Measurements from ENCODE around the gene NRAP.
A peak's percentile ranks its signal among the peaks of the same experiment; 100 is the strongest.

NRAP gene

GRCh38 chr10:113681533-113682470 is 18.0 kb upstream of the NRAP start:
- 92 to 94% methylated on average over 4 to 5 of the region's 5 CpGs for WGBS, 2 experiments (ENCODE audit: insufficient coverage in 2 of 2)
- peaks cover 6% of the 10 kb centered on the region for H3K4me1 ChIP-seq (ENCODE audit: control insufficient read depth, insufficient read depth, low read length, poor library complexity, severe bottlenecking)
- no peak overlapping the region for H3K4me3 ChIP-seq (ENCODE audit: extremely low read depth, insufficient read depth, low read length, poor library complexity, severe bottlenecking)
- peaks cover 11% of the 10 kb centered on the region for H3K9me3 ChIP-seq (ENCODE audit: control insufficient read depth, low read length)
- H3K36me3 ChIP-seq (ENCODE audit: control insufficient read depth, insufficient read depth, low read length) = no peaks in the 10 kb centered on the region
- H3K27ac ChIP-seq (ENCODE audit: low read depth, low read length, severe bottlenecking) = no peak overlapping the region

- Histone ChIP-seq H3K4me1 (ENCODE audit: control insufficient read depth, insufficient read depth, low read length, poor library complexity, severe bottlenecking) (peaks cover 6% of the 10 kb centered on the region), H3K36me3 (ENCODE audit: control insufficient read depth, insufficient read depth, low read length) (no peaks in the 10 kb centered on the region), H3K9me3 (ENCODE audit: control insufficient read depth, low read length) (peaks cover 3% of the 10 kb centered on the region), H3K27ac (ENCODE audit: low read depth, low read length, severe bottlenecking) (peak overlapping the region; percentile 71), H3K4me3 (ENCODE audit: extremely low read depth, insufficient read depth, low read length, poor library complexity, severe bottlenecking) (peak overlapping the region; percentile 87)
- 8 to 17% methylated on average over 20 to 26 of the region's 28 CpGs for WGBS, 2 experiments (ENCODE audit: insufficient coverage in 2 of 2)
Measured at GRCh38 chr10:113680190-113681111, 16.6 kb upstream of the NRAP start.

- WGBS, 2 experiments (ENCODE audit: insufficient coverage in 2 of 2) = 0% methylated on average over 48 to 59 of the region's 68 CpGs
- Histone ChIP-seq H3K27ac (ENCODE audit: low read depth, low read length, severe bottlenecking) (peak within 1 kb of the TSS; percentile 71), H3K36me3 (ENCODE audit: control insufficient read depth, insufficient read depth, low read length) (no peaks in the 10 kb centered on the region), H3K4me3 (ENCODE audit: extremely low read depth, insufficient read depth, low read length, poor library complexity, severe bottlenecking) (peak within 1 kb of the TSS; percentile 87), H3K4me1 (ENCODE audit: control insufficient read depth, insufficient read depth, low read length, poor library complexity, severe bottlenecking) (peaks cover 6% of the 10 kb centered on the region), H3K9me3 (ENCODE audit: control insufficient read depth, low read length) (peaks cover 3% of the 10 kb centered on the region)
Measured at GRCh38 chr10:113679463-113680189, 15.8 kb upstream of the NRAP start, which contains the start of gene CASP7. TSS of gene CASP7 (plus strand) at chr10:113679912. CDS start at chr10:113697494, 17,582 bp downstream.

DNA sequence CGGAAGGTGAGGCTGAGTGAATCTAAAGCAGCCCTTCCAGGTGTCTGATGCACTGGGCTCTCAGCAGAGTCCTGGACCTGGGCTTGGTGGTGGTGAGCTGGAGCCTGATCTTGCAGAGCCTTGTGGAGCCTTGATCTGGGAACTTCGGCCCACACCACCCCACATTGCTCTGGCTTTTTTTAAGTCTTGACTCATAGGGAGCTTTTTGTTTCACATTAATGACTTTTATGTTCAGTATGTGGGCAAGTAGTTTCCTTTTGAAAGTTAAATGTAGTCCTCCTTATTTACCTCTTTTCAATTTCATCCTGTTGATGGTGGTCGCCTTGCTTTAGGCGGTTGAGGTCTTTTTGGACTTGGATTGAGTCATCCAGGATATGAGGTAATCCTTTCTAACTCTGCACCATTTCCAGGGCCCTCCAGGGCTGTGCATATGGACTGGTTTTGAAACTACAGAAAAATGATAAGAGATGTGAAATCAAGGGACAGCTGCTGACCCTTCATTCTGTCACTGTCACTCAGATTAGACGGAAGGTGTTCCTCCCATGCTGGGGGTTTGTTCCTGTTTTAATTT is 2.9 kb upstream of the NRAP start:
- Histone ChIP-seq H3K4me1 (ENCODE audit: control insufficient read depth, insufficient read depth, low read length, poor library complexity, severe bottlenecking) (peaks cover 20% of the 10 kb centered on the region), H3K9me3 (ENCODE audit: control insufficient read depth, low read length) (no peaks in the 10 kb centered on the region), H3K4me3 (ENCODE audit: extremely low read depth, insufficient read depth, low read length, poor library complexity, severe bottlenecking) (no peak overlapping the region), H3K27ac (ENCODE audit: low read depth, low read length, severe bottlenecking) (peak overlapping the region; percentile 64), H3K36me3 (ENCODE audit: control insufficient read depth, insufficient read depth, low read length) (no peaks in the 10 kb centered on the region)
- WGBS, 2 experiments (ENCODE audit: insufficient coverage in 2 of 2) = 40 to 86% methylated on average over 1 of the region's 5 CpGs

- no peaks in the 10 kb centered on the region for H3K9me3 ChIP-seq (ENCODE audit: control insufficient read depth, low read length)
- peaks cover 20% of the 10 kb centered on the region for H3K4me1 ChIP-seq (ENCODE audit: control insufficient read depth, insufficient read depth, low read length, poor library complexity, severe bottlenecking)
- 82 to 83% methylated on average over 6 of the region's 6 CpGs for WGBS, 2 experiments (ENCODE audit: insufficient coverage in 2 of 2)
- no peaks in the 10 kb centered on the region for H3K36me3 ChIP-seq (ENCODE audit: control insufficient read depth, insufficient read depth, low read length)
- H3K4me3 ChIP-seq (ENCODE audit: extremely low read depth, insufficient read depth, low read length, poor library complexity, severe bottlenecking) = no peak overlapping the region
- H3K27ac ChIP-seq (ENCODE audit: low read depth, low read length, severe bottlenecking) = peak overlapping the region; percentile 64
Measured at GRCh38 chr10:113665806-113666354, 2.0 kb upstream of the NRAP start.

DNA sequence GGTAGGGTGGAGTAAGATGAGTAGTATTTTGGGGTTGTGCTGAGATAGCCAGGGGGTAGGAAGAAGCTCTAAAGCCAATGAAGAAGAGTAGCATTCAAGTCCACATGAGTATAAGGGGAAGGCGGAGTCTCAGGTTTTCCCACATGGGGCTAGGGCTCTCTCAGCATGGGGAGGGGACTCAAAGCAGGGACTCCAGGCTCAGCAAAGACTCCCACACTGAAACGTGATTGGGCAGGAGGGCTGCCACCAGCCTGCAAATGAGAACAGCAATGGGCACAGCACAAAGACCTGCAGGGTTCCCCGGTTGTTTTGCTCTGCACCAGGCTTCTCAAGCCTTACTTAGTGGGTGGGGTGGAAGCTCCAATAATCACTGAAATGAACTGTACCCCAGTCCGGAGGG is 1.5 kb upstream of the NRAP start:
- no peaks in the 10 kb centered on the region for H3K9me3 ChIP-seq (ENCODE audit: control insufficient read depth, low read length)
- H3K4me1 ChIP-seq (ENCODE audit: control insufficient read depth, insufficient read depth, low read length, poor library complexity, severe bottlenecking) = peaks cover 20% of the 10 kb centered on the region
- 78 to 91% methylated on average over 4 of the region's 4 CpGs for WGBS, 2 experiments (ENCODE audit: insufficient coverage in 2 of 2)
- H3K27ac ChIP-seq (ENCODE audit: low read depth, low read length, severe bottlenecking) = no peak overlapping the region
- no peak overlapping the region for H3K4me3 ChIP-seq (ENCODE audit: extremely low read depth, insufficient read depth, low read length, poor library complexity, severe bottlenecking)
- H3K36me3 ChIP-seq (ENCODE audit: control insufficient read depth, insufficient read depth, low read length) = no peaks in the 10 kb centered on the region

DNA sequence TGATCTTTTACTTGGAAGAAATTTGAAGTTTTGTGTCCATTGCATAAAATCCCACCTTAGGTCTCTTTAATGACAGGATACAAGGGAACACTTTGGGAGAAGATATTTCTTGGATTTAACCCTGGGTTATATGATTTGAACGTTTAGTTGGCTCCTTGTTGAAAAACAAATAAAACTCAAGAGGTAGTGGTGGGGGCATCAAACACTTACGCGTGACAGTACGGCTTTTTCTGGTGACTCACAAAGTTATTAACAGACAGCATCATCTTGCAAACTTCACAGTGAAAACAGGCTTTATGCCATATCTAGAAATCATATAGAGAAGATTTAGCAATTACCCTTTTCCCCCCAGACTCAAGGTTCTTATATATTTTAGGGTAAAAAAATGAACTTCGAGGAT is 699 bp downstream of the NRAP start:
- no peaks in the 10 kb centered on the region for H3K36me3 ChIP-seq (ENCODE audit: control insufficient read depth, insufficient read depth, low read length)
- H3K4me1 ChIP-seq (ENCODE audit: control insufficient read depth, insufficient read depth, low read length, poor library complexity, severe bottlenecking) = peaks cover 20% of the 10 kb centered on the region
- H3K9me3 ChIP-seq (ENCODE audit: control insufficient read depth, low read length) = no peaks in the 10 kb centered on the region
- no peak overlapping the region for H3K27ac ChIP-seq (ENCODE audit: low read depth, low read length, severe bottlenecking)
- no peak overlapping the region for H3K4me3 ChIP-seq (ENCODE audit: extremely low read depth, insufficient read depth, low read length, poor library complexity, severe bottlenecking)
- 96% methylated on average over 4 of the region's 5 CpGs; no CpG with 5 or more reads in 1 of the 2 experiments for WGBS, 2 experiments (ENCODE audit: insufficient coverage in 2 of 2)

DNA sequence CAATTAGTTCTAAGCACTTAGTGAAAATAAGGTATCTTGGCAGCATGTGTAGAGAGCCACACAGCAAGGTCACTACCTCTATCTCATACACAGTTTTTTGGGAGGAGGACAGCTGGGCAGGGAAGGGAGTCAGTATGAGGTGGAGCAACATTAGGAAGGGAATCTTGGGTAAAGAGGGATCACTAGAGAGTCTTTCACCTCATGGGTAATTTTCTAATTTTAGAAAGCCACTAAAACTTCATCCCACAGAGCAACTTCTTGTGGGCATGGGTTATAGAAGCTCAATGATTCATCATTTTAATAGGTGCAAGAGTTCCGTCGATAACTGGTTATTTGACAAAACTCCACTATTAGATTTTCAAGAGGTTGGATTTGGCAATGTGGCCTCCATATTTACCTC is 2.5 kb downstream of the NRAP start:
- H3K4me3 ChIP-seq (ENCODE audit: extremely low read depth, insufficient read depth, low read length, poor library complexity, severe bottlenecking) = no peak overlapping the region
- no CpG with 5 or more reads among the region's 2 CpGs for WGBS, 2 experiments (ENCODE audit: insufficient coverage in 2 of 2)
- no peaks in the 10 kb centered on the region for H3K9me3 ChIP-seq (ENCODE audit: control insufficient read depth, low read length)
- no peak overlapping the region for H3K27ac ChIP-seq (ENCODE audit: low read depth, low read length, severe bottlenecking)
- H3K36me3 ChIP-seq (ENCODE audit: control insufficient read depth, insufficient read depth, low read length) = no peaks in the 10 kb centered on the region
- H3K4me1 ChIP-seq (ENCODE audit: control insufficient read depth, insufficient read depth, low read length, poor library complexity, severe bottlenecking) = peaks cover 9% of the 10 kb centered on the region

- no peaks in the 10 kb centered on the region for H3K4me1 ChIP-seq (ENCODE audit: control insufficient read depth, insufficient read depth, low read length, poor library complexity, severe bottlenecking)
- no peak overlapping the region for H3K4me3 ChIP-seq (ENCODE audit: extremely low read depth, insufficient read depth, low read length, poor library complexity, severe bottlenecking)
- no peak overlapping the region for H3K27ac ChIP-seq (ENCODE audit: low read depth, low read length, severe bottlenecking)
- H3K9me3 ChIP-seq (ENCODE audit: control insufficient read depth, low read length) = no peaks in the 10 kb centered on the region
- no peaks in the 10 kb centered on the region for H3K36me3 ChIP-seq (ENCODE audit: control insufficient read depth, insufficient read depth, low read length)
Measured at GRCh38 chr10:113657544-113657943, 6.3 kb downstream of the NRAP start.

- H3K27ac ChIP-seq (ENCODE audit: low read depth, low read length, severe bottlenecking) = no peak overlapping the region
- H3K4me3 ChIP-seq (ENCODE audit: extremely low read depth, insufficient read depth, low read length, poor library complexity, severe bottlenecking) = no peak overlapping the region
- H3K4me1 ChIP-seq (ENCODE audit: control insufficient read depth, insufficient read depth, low read length, poor library complexity, severe bottlenecking) = no peaks in the 10 kb centered on the region
- 73 to 91% methylated on average over 2 of the region's 2 CpGs for WGBS, 2 experiments (ENCODE audit: insufficient coverage in 2 of 2)
- no peaks in the 10 kb centered on the region for H3K9me3 ChIP-seq (ENCODE audit: control insufficient read depth, low read length)
- H3K36me3 ChIP-seq (ENCODE audit: control insufficient read depth, insufficient read depth, low read length) = no peaks in the 10 kb centered on the region
Measured at GRCh38 chr10:113656896-113657295, 6.9 kb downstream of the NRAP start.

Measured in mesodermal cell (in vitro differentiated cells).